Uterus (tissue), 2 donors: ENCODE measurements around the gene GLS.

Experiments
- POLR2A ChIP-seq, 2 donors: fragments of 450-650 bp; IDR thresholded peaks; one replicate each; pipeline ENCODE4 v1.6.1; 2016; ENCODE audit warnings: antibody characterized with exemption in 2 of 2, mild to moderate bottlenecking in 1 of 2, moderate library complexity in 1 of 2
- TF ChIP-seq, protein P1 (sequence below), 4 experiments: fragments of 200-600 bp in 2 of 4; fragments of 450-650 bp in 2 of 4; sonication (generic) in 2 of 4; IDR thresholded peaks; one replicate each; pipeline ENCODE4 v1.5.1; 2016 to 2019; ENCODE audit warnings: antibody characterized with exemption in 4 of 4, mild to moderate bottlenecking in 2 of 4, moderate library complexity in 1 of 4

DNA sequence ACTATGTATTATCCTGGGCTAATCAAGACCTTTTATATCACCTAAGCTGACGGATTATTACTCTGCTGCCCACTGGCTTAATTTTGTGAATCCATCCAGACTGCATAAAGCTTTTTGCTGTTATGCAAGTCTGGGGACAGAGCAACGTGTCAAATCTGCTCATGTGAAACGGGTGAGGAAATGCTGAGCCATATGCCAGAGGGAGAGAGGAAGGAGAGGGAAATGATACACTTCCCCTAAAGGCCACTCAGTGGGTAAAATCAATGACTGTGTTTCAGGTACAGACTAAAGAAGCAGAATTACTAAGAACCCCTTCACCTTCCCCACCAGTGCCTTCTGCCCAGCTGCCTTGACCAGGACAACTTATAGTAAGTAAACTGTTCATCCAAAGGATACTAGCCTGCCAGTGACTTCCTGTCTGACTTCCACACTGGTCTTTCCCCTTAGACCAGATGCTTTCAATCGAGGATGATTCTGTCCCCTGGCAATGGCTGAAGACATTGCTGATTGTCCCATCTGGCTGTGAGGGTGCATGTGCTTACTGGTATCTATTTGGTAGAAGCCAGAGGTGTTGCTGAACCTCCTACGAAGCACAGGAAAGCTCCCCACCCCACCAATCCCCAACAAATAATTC is 90.4 kb downstream of the GLS start:
- TF ChIP-seq, protein P1, sequence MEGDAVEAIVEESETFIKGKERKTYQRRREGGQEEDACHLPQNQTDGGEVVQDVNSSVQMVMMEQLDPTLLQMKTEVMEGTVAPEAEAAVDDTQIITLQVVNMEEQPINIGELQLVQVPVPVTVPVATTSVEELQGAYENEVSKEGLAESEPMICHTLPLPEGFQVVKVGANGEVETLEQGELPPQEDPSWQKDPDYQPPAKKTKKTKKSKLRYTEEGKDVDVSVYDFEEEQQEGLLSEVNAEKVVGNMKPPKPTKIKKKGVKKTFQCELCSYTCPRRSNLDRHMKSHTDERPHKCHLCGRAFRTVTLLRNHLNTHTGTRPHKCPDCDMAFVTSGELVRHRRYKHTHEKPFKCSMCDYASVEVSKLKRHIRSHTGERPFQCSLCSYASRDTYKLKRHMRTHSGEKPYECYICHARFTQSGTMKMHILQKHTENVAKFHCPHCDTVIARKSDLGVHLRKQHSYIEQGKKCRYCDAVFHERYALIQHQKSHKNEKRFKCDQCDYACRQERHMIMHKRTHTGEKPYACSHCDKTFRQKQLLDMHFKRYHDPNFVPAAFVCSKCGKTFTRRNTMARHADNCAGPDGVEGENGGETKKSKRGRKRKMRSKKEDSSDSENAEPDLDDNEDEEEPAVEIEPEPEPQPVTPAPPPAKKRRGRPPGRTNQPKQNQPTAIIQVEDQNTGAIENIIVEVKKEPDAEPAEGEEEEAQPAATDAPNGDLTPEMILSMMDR (IDR thresholded peaks at IDR 0.05), result no peak
- TF ChIP-seq POLR2A (IDR thresholded peaks at IDR 0.05), result no peak
